Keratinocyte (primary cell): ENCODE results near the gene RASGEF1C.

Source experiments
- CTCF ChIP-seq, 3 experiments: IDR thresholded peaks in 1 of 3; conservative IDR thresholded peaks in 1 of 3; optimal IDR thresholded peaks in 1 of 3; 2 replicates in 2 of 3; 3 replicates in 1 of 3; pipeline versions ENCODE3 to v1.5.1; 2011; ENCODE audit warnings: low read length in 3 of 3, mild to moderate bottlenecking in 3 of 3, moderate library complexity in 2 of 3, control low read depth in 1 of 3, inconsistent platforms in 1 of 3; ENCODE audit not compliant: insufficient read depth in 2 of 3; ENCODE audit errors: extremely low read depth in 1 of 3
- EZH2 ChIP-seq: IDR thresholded peaks from one replicate; pipeline ENCODE4 v1.6.1; 2012; ENCODE audit warnings: inconsistent platforms, mild to moderate bottlenecking, low read length, moderate library complexity

GRCh38 chr5:180176191-180176590, 32.8 kb downstream of the RASGEF1C start:
- TF ChIP-seq EZH2 (no peak), CTCF (optimal IDR thresholded peaks at IDR 0.05 in 1 of 3, IDR thresholded peaks at IDR 0.05 in 1 of 3, conservative IDR thresholded peaks at IDR 0.05 in 1 of 3; ENCODE audit: extremely low read depth in 1 of 3, insufficient read depth in 2 of 3, low read length in 3 of 3) (no peak)
